Left lung (tissue), 10 donors: ENCODE measurements around the gene MYBPH. TPM values are rescaled to one million over a fixed set of nuclear protein-coding genes. Genes with fewer than 3 reads are reported as not detected.

Experiments
- ATAC-seq: fragments of 200-7000 bp; cut with Tn5 transposase; one replicate; pipeline ENCODE4 v1.9.1; 2020; ENCODE audit warnings: moderate library complexity
- DNase-seq, 4 donors: peaks; one replicate each; pipeline ENCODE4 v3.0.0-alpha.2; 2013 to 2020
- H3K27ac ChIP-seq, 2 donors: fragments of 200-600 bp; sonication (generic) in 1 of 2; one replicate each; pipeline versions ENCODE4 v1.5.0 to v1.8.0; 2020 to 2021
- H3K27me3 ChIP-seq, 2 donors: fragments of 200-600 bp; sonication (generic) in 1 of 2; one replicate each; pipeline versions ENCODE4 v1.5.0 to v1.8.0; 2020 to 2021
- H3K36me3 ChIP-seq, 2 donors: fragments of 200-600 bp; sonication (generic) in 1 of 2; one replicate each; pipeline versions ENCODE4 v1.5.0 to v1.8.0; 2020 to 2021
- H3K4me1 ChIP-seq, 2 donors: fragments of 200-600 bp; one replicate each; pipeline ENCODE4 v1.8.0; 2021
- H3K4me3 ChIP-seq, 2 donors: fragments of 200-600 bp; sonication (generic) in 1 of 2; one replicate each; pipeline versions ENCODE4 v1.5.0 to v1.8.0; 2020 to 2021; ENCODE audit warnings: mild to moderate bottlenecking in 1 of 2
- H3K9me3 ChIP-seq, 2 donors: fragments of 200-600 bp; sonication (generic) in 1 of 2; one replicate each; pipeline versions ENCODE4 v1.5.0 to v1.8.0; 2020 to 2021
- intact Hi-C, 2 donors: fragments of 100-400 bp; cut with DNase I; formaldehyde crosslinking; loops; one replicate each; pipeline versions ENCODE4 v1.11.2 to v1.14.2; 2022
- polyA plus RNA-seq, 6 donors: library from polyadenylated mRNA; unstranded; fragments of 120-200 nt; gene quantifications; one replicate each; pipeline ENCODE4 v1.2.1, GENCODE V29; 2013; ENCODE audit not compliant: insufficient read length in 6 of 6
- total RNA-seq, 2 donors: library from RNA; stranded (reverse); fragmentation: NEBNext Ultra II Directional; extraction: Animal tissue kit (Norgen Biotek cat#: 25700); gene quantifications; one replicate each; pipeline ENCODE4 v1.2.1, GENCODE V29; 2021
- TF ChIP-seq, protein P1 (sequence below), 2 donors: fragments of 200-600 bp; sonication (generic) in 1 of 2; IDR thresholded peaks; one replicate each; pipeline versions ENCODE4 v1.5.0 to v1.8.0; 2021; ENCODE audit warnings: antibody characterized with exemption in 2 of 2
- donor health status: DM: no; HTN: yes; CAD: no.
- donor health status: DM: no; HTN: no; CAD: no.

MYBPH gene
- total and polyA plus RNA-seq, 8 donors, result 0.07 to 1.3 (median 0.34) TPM; not detected in 4

GRCh38 chr1:203166192-203166940 lies 9.3 kb downstream of the MYBPH start:
- intact Hi-C loops, result no loop called here
- TF ChIP-seq, protein P1, sequence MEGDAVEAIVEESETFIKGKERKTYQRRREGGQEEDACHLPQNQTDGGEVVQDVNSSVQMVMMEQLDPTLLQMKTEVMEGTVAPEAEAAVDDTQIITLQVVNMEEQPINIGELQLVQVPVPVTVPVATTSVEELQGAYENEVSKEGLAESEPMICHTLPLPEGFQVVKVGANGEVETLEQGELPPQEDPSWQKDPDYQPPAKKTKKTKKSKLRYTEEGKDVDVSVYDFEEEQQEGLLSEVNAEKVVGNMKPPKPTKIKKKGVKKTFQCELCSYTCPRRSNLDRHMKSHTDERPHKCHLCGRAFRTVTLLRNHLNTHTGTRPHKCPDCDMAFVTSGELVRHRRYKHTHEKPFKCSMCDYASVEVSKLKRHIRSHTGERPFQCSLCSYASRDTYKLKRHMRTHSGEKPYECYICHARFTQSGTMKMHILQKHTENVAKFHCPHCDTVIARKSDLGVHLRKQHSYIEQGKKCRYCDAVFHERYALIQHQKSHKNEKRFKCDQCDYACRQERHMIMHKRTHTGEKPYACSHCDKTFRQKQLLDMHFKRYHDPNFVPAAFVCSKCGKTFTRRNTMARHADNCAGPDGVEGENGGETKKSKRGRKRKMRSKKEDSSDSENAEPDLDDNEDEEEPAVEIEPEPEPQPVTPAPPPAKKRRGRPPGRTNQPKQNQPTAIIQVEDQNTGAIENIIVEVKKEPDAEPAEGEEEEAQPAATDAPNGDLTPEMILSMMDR (IDR thresholded peaks at IDR 0.05), result peak in 1 of 2 donors; percentile 8
- ATAC-seq, result peak; percentile 86
- Histone ChIP-seq H3K9me3 (no peaks in the 10 kb centered on the region), H3K27ac (no peak overlapping the region), H3K4me3 (no peak overlapping the region), H3K27me3 (peaks cover 0 to 13% of the 10 kb centered on the region in 2 donors), H3K4me1 (no peaks in the 10 kb centered on the region), H3K36me3 (no peaks in the 10 kb centered on the region)
- no peak for DNase-seq

DNA sequence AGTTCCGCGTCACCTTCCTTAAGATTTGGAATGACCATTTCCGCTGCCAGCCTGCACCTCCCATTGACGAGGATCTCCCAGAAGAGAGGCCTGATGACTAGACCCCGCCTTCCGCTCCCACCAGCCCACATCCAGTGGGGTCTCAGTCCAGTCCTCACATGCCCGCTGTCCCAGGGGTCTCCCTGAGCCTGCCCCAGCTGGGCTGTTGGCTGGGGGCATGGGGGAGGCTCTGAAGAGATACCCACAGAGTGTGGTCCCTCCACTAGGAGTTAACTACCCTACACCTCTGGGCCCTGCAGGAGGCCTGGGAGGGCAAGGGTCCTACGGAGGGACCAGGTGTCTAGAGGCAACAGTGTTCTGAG lies 9.8 kb downstream of the MYBPH start:
- TF ChIP-seq, protein P1 (IDR thresholded peaks at IDR 0.05), result no peak
- ATAC-seq, result no peak
- no peak for DNase-seq

DNA sequence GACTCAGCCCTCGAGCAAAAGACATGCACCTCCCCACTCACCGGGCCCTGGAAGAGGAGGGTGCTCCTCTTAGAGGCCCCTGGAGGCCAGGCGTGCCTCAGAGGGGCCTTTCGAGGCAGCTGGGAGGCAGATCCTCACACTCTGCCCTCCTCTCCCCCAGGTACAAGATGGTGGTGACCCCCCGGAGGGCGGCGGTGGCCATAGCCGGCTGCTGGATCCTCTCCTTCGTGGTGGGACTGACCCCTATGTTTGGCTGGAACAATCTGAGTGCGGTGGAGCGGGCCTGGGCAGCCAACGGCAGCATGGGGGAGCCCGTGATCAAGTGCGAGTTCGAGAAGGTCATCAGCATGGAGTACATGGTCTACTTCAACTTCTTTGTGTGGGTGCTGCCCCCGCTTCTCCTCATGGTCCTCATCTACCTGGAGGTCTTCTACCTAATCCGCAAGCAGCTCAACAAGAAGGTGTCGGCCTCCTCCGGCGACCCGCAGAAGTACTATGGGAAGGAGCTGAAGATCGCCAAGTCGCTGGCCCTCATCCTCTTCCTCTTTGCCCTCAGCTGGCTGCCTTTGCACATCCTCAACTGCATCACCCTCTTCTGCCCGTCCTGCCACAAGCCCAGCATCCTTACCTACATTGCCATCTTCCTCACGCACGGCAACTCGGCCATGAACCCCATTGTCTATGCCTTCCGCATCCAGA lies 10.4 kb downstream of the MYBPH start:
- H3K4me1 ChIP-seq, result no peaks in the 10 kb centered on the region
- ATAC-seq, result no peak
- H3K27me3 ChIP-seq, result peaks cover 0 to 22% of the 10 kb centered on the region in 2 donors
- no peaks in the 10 kb centered on the region for H3K9me3 ChIP-seq
- no peak overlapping the region for H3K4me3 ChIP-seq
- no peak for DNase-seq
- intact Hi-C loops, result no loop called here
- H3K36me3 ChIP-seq, result no peaks in the 10 kb centered on the region
- TF ChIP-seq, protein P1 (IDR thresholded peaks at IDR 0.05), result no peak
- H3K27ac ChIP-seq, result no peak overlapping the region

More for the DNA sequence above, 9.8 kb downstream of the MYBPH start:
- no peaks in the 10 kb centered on the region for H3K4me1 ChIP-seq
- H3K36me3 ChIP-seq, result no peaks in the 10 kb centered on the region
- peaks cover 0 to 18% of the 10 kb centered on the region in 2 donors for H3K27me3 ChIP-seq
- H3K4me3 ChIP-seq, result no peak overlapping the region
- intact Hi-C loops, result no loop called here
- H3K27ac ChIP-seq, result no peak overlapping the region
- H3K9me3 ChIP-seq, result no peaks in the 10 kb centered on the region

- H3K9me3 ChIP-seq, result no peaks in the 10 kb centered on the region
- no peak overlapping the region for H3K4me3 ChIP-seq
- TF ChIP-seq, protein P1 (IDR thresholded peaks at IDR 0.05), result no peak
- intact Hi-C loops, result no loop called here
- peak in 1 of 4 donors; percentile 4 for DNase-seq
- no peak overlapping the region for H3K27ac ChIP-seq
- H3K4me1 ChIP-seq, result no peaks in the 10 kb centered on the region
- H3K36me3 ChIP-seq, result no peaks in the 10 kb centered on the region
- peaks cover 0 to 22% of the 10 kb centered on the region in 2 donors for H3K27me3 ChIP-seq
- no peak for ATAC-seq
Observed at GRCh38 chr1:203163891-203164635, 11.6 kb downstream of the MYBPH start.

GRCh38 chr1:203162403-203162802 lies 13.2 kb downstream of the MYBPH start:
- TF ChIP-seq, protein P1 (IDR thresholded peaks at IDR 0.05), result no peak
- DNase-seq (no peak), ATAC-seq (peak; percentile 11)
- no peaks in the 10 kb centered on the region for H3K36me3 ChIP-seq
- H3K9me3 ChIP-seq, result no peaks in the 10 kb centered on the region
- no peak overlapping the region for H3K27ac ChIP-seq
- no peak overlapping the region for H3K4me3 ChIP-seq
- H3K4me1 ChIP-seq, result no peaks in the 10 kb centered on the region
- intact Hi-C loops, result no loop called here
- peaks cover 0 to 22% of the 10 kb centered on the region in 2 donors for H3K27me3 ChIP-seq
